Liver (tissue), 3 donors: Measurements from ENCODE around the gene PIK3CA.

Experiments used
- ATF3 ChIP-seq: IDR thresholded peaks from 2 replicates; pipeline ENCODE4 v1.6.1; 2016; ENCODE audit warnings: antibody characterized with exemption
- CTCF ChIP-seq: fragments of 150-350 bp; IDR thresholded peaks from 2 replicates; pipeline ENCODE4 v1.5.1; 2017; ENCODE audit warnings: improper control_type of control experiment, low read depth, low read length; ENCODE audit not compliant: missing input control
- EGR1 ChIP-seq, 2 donors: IDR thresholded peaks; 2 replicates each; pipeline ENCODE4 v1.6.1; 2016 to 2018; ENCODE audit warnings: antibody characterized with exemption in 2 of 2, low read depth in 2 of 2
- GABPA ChIP-seq, 2 donors: IDR thresholded peaks in 1 of 2; conservative IDR thresholded peaks in 1 of 2; 2 replicates each; pipeline ENCODE4 v1.6.1; 2016; ENCODE audit warnings: antibody characterized with exemption in 2 of 2, mild to moderate bottlenecking in 1 of 2, moderate library complexity in 1 of 2
- HNF4G ChIP-seq: IDR thresholded peaks from 2 replicates; pipeline ENCODE4 v1.6.1; 2016; ENCODE audit warnings: antibody characterized with exemption
- REST ChIP-seq: IDR thresholded peaks from 2 replicates; pipeline ENCODE4 v1.6.1; 2016; ENCODE audit warnings: antibody characterized with exemption, mild to moderate bottlenecking
- SP1 ChIP-seq: IDR thresholded peaks from 2 replicates; pipeline ENCODE4 v1.6.1; 2018; ENCODE audit warnings: antibody characterized with exemption, mild to moderate bottlenecking
- TAF1 ChIP-seq: conservative IDR thresholded peaks from 2 replicates; pipeline ENCODE4 v1.6.1; 2016; ENCODE audit warnings: antibody characterized with exemption, mild to moderate bottlenecking
- ZBTB33 ChIP-seq: IDR thresholded peaks from 2 replicates; pipeline ENCODE4 v1.6.1; 2016; ENCODE audit warnings: antibody characterized with exemption
- donor health status: healthy.
- donor health status: healthy.

GRCh38 chr3:179116816-179117215 is 31.3 kb upstream of the PIK3CA start:
- TF ChIP-seq TAF1 (no peak), CTCF (no peak), REST (no peak), SP1 (no peak), ZBTB33 (no peak), EGR1 (IDR thresholded peaks at IDR 0.05; ENCODE audit: low read depth in 2 of 2) (no peak), ATF3 (no peak), GABPA (IDR thresholded peaks at IDR 0.05 in 1 of 2, conservative IDR thresholded peaks at IDR 0.05 in 1 of 2) (no peak), HNF4G (no peak)
